ENCODE measurements around the gene PLRG1. TPM values are rescaled to one million over a fixed set of nuclear protein-coding genes. Genes with fewer than 3 reads are reported as not detected.
A peak's percentile ranks its signal among the peaks of the same experiment; 100 is the strongest.

PLRG1 gene
- total RNA-seq, 2 donors from 2014 or later = 43.2 to 51.0 TPM

DNA sequence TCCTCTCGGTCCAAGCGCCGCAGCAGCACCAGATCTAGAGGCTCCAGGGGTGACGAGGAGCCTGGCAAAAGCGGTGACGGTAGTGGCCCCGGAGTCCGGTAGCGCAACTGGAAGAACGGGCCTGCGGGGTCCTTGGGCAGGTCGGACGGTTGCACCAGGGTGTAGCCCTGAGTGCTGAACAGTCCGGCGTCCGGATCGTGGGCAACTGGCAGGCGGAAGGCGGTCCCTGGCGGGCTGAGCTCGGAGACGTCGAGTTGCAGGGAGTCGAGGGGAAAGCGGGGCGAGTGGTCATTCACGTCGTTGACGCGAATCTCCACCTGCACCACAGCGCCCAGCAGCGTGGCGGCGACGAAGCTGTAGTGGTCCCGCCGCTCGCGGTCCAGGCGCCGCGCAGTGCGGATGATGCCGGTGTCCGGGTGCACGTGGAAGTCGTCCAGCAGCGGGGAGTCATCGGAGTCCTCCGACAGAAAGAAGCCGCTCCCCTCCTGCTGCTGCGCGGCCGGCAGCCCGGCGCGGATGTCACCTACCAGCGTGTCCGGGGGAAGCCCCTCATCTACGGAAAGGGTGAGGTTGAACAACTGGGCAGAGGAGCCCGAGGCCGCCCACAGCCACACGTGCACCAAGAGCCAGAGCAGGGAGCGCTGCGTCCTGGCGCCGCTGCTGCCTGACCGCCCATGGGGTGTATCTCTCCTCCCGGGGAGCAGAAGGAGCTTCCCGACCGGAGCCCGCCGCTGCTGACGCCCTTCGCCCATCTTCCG, 59.4 kb downstream of the PLRG1 start:
- DNase-seq (no peak), ATAC-seq (peak; percentile 27 to 46)

DNA sequence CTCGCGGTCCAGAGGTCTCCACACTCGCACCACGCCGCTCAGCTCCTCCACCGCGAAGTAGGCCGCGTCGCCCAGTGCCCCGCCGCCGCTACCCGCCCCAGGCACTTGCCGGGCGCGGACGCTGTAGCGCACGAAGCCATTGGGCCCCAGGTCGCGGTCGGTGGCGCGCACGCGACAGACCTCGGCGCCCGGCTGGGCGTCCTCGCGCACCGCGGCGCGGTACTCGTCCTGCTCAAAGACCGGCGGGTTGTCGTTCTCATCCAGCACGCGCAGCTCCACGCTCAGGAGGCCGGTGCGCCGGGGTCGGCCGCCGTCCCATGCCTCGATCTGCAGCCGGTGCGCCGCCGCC, 60.0 kb downstream of the PLRG1 start:
- intact Hi-C loops (cut with DNase I) = no loop called here
- no peak for DNase-seq
- no peak for ATAC-seq

More for the DNA sequence above, 59.4 kb downstream of the PLRG1 start:
- intact Hi-C loops (cut with DNase I) = no loop called here

DNA sequence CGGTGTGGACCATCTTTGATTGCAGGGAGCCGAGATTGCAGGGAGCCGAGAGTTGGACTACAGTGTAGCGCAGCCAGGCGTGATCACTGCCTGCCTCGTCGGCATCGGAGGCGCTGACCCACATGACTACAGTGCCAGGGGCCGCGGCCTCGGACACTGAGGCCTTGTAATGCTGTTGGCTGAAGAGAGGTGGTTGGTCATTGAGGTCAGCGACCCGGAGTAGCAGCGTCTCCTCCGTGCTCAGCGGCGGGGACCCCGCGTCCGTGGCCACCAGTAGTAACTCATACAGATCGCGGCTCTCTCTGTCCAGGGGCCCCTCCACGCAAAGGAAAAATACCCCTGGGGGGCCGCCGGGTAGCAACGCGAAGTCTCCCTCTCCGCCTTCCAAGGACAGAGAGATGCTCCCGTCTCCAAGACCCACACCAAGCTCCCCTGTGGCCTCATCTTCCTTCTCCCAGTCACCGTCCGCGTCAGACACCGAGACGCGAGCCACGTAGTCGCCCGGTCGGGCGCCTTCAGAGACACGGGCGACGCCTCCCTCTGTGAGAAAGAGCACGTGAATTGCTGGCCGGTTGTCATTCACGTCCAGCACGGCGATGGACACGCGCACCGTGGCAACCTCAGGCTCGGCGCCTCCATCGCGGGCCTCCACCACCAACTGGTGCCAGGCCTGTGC, 60.5 kb downstream of the PLRG1 start:
- ATAC-seq (no peak), DNase-seq (no peak)
- intact Hi-C loops (cut with DNase I) = no loop called here

DNA sequence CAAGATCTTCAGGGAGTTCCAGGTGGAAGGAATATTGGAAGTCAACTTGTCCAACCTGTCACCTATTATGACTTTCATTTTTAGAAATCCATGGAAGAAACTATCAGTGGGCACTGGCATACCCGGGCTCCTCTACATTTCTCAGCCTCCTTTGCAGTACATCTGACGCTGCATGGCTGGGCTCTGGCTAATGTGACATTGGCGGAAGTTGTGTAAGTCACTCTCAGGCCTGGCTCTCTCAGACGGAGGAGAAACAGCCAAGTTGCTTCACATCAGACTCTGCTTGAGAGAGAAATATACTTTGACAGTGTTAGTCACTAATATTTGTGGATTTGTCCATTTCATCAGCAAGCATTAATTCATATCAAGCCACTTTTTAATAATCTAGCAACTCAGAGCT, 63.1 kb downstream of the PLRG1 start:
- ATAC-seq (no peak), DNase-seq (no peak)
- intact Hi-C loops (cut with DNase I) = no loop called here

DNA sequence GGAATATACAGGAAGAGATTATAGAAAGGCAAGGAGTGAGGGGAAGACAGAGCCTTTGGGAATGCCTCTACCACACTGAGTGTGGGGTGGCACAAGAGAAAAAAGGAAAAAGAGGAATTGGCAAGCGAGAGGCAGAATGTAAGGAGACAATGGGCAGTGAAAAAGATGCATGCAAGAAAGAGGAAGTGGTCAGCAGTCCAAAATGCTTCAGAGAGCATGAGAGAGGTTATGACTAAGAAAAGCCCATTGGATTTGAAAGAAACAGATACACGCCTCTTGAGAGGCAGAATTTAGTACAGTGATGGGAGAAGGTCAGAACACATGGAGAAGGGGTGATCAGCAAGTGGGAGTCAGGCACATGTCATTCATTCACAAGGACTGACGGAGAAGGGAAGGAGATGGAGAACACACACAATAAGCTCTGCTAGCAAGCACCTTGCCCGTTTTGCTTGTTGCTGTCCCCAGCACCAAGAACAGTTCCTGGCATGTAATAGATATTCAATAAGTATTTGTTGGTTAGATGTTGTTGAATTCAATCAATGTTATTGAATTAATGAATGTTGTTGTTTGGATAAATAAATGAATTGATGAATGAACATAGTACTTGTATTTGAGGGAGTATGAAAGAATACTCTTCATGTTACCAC, 65.0 kb downstream of the PLRG1 start:
- DNase-seq (no peak), ATAC-seq (no peak)
- intact Hi-C loops (cut with DNase I) = no loop called here

Other genes starting within 250 kb of the PLRG1 start
- gene DCHS2, start 58.6 kb downstream of the PLRG1 start, total RNA-seq = under 1 TPM in 1 of 2 donors, not detected in 1; 0.03 TPM
- under 1 TPM; 0.21 to 0.32 TPM for gene FGB, start 12.6 kb upstream of the PLRG1 start, total RNA-seq
- under 1 TPM; 0.47 TPM for gene FGA, start 40.3 kb upstream of the PLRG1 start, total RNA-seq
- gene FGG, start 62.3 kb upstream of the PLRG1 start, total RNA-seq = under 1 TPM; 0.24 to 0.42 TPM
- gene LRAT, start 193.6 kb upstream of the PLRG1 start, total RNA-seq = under 1 TPM; 0.29 to 0.32 TPM
- under 1 TPM in 1 of 2 donors, not detected in 1; 0.06 TPM for gene RBM46, start 230.9 kb upstream of the PLRG1 start, total RNA-seq

Data from left cardiac atrium (tissue), 4 donors.